Endodermal cell (in vitro differentiated cells): ENCODE measurements around the gene STRADB. TPM values are rescaled to one million over a fixed set of nuclear protein-coding genes. Genes with fewer than 3 reads are reported as not detected.

Experiments used
- DNase-seq: peaks from one replicate; pipeline ENCODE4 v3.0.0-alpha.2; 2017
- H3K27ac ChIP-seq: 2 replicates; pipeline ENCODE4 v1.5.1; 2013; ENCODE audit warnings: mild to moderate bottlenecking, low read depth, low read length, moderate library complexity
- H3K27me3 ChIP-seq: 2 replicates; pipeline ENCODE4 v1.6.1; 2013; ENCODE audit warnings: mild to moderate bottlenecking, low read length, moderate library complexity; ENCODE audit not compliant: insufficient read depth, control insufficient read depth, poor library complexity, severe bottlenecking
- H3K36me3 ChIP-seq: 2 replicates; pipeline ENCODE4 v1.7.0; 2013; ENCODE audit warnings: mild to moderate bottlenecking, low read length, moderate library complexity; ENCODE audit not compliant: control insufficient read depth, insufficient read depth
- H3K4me1 ChIP-seq: one replicate; pipeline ENCODE4 v1.7.0; 2013; ENCODE audit warnings: low read length; ENCODE audit not compliant: control insufficient read depth, insufficient read depth
- H3K4me3 ChIP-seq: 2 replicates; pipeline ENCODE4 v1.5.1; 2013; ENCODE audit warnings: mild to moderate bottlenecking, low read length, moderate library complexity
- H3K9ac ChIP-seq: 2 replicates; pipeline ENCODE4 v1.6.1; 2013; ENCODE audit warnings: mild to moderate bottlenecking, low read length, moderate library complexity; ENCODE audit not compliant: poor library complexity, severe bottlenecking; ENCODE audit errors: extremely low read depth
- H3K9me3 ChIP-seq: 2 replicates; pipeline ENCODE4 v1.6.1; 2013; ENCODE audit warnings: mild to moderate bottlenecking, low read length, moderate library complexity; ENCODE audit not compliant: control insufficient read depth
- H3K27ac Mint-ChIP-seq: 2 replicates; pipeline ENCODE4 v1.8.0; 2020; ENCODE audit warnings: mixed read lengths
- H3K27me3 Mint-ChIP-seq: 2 replicates; pipeline ENCODE4 v1.8.0; 2021; ENCODE audit warnings: mild to moderate bottlenecking, mixed read lengths; ENCODE audit not compliant: insufficient read depth
- H3K36me3 Mint-ChIP-seq: 2 replicates; pipeline ENCODE4 v1.8.0; 2020; ENCODE audit warnings: low read depth, mixed read lengths
- H3K4me1 Mint-ChIP-seq: 2 replicates; pipeline ENCODE4 v1.8.0; 2020; ENCODE audit warnings: mixed read lengths
- H3K4me3 Mint-ChIP-seq: 2 replicates; pipeline ENCODE4 v1.8.0; 2020; ENCODE audit warnings: mild to moderate bottlenecking, moderate library complexity, mixed read lengths
- H3K9me3 Mint-ChIP-seq: 2 replicates; pipeline ENCODE4 v1.8.0; 2020; ENCODE audit warnings: mild to moderate bottlenecking, mixed read lengths
- WGBS, 2 experiments: methylation state at CpG; one replicate each; pipeline versions ENCODE4 v1.1.5 to v1.1.7; 2013; ENCODE audit warnings: missing lambda C conversion rate in 2 of 2, mixed read lengths in 1 of 2; ENCODE audit not compliant: insufficient coverage in 1 of 2, insufficient read length in 1 of 2; 5-methylcytosine and 5-hydroxymethylcytosine counted together
- total RNA-seq, 2 donors: library from RNA; stranded (reverse); fragmentation: NEBNext Ultra II Directional in 1 of 2; extraction: Animal tissue kit (Norgen Biotek cat#: 25700) in 1 of 2; gene quantifications; 2 replicates in 1 of 2; 3 replicates in 1 of 2; pipeline ENCODE4 v1.2.1, GENCODE V29; 2021
- TF ChIP-seq, protein P1 (sequence below): fragments of 200-600 bp; sonication (generic); conservative IDR thresholded peaks from 2 replicates; pipeline ENCODE4 v1.5.0; 2021; ENCODE audit warnings: antibody characterized with exemption, mild to moderate bottlenecking

The STRADB gene
- total RNA-seq, 2 donors from 2014 or later: 39.7 to 50.1 TPM

GRCh38 chr2:201406077-201406662 is 45.4 kb upstream of the STRADB start:
- Mint-ChIP-seq H3K36me3 (no peaks in the 10 kb centered on the region), H3K27me3 (no peaks in the 10 kb centered on the region), H3K4me3 (no peak overlapping the region), H3K9me3 (no peaks in the 10 kb centered on the region), H3K4me1 (peaks cover 16% of the 10 kb centered on the region), H3K27ac (no peak overlapping the region)
- 79 to 100% methylated on average over 1 to 2 of the region's 3 CpGs for WGBS, 2 experiments
- H3K36me3 ChIP-seq: no peaks in the 10 kb centered on the region
- peaks cover 10% of the 10 kb centered on the region for H3K4me1 ChIP-seq
- DNase-seq: no peak
- TF ChIP-seq, protein P1, sequence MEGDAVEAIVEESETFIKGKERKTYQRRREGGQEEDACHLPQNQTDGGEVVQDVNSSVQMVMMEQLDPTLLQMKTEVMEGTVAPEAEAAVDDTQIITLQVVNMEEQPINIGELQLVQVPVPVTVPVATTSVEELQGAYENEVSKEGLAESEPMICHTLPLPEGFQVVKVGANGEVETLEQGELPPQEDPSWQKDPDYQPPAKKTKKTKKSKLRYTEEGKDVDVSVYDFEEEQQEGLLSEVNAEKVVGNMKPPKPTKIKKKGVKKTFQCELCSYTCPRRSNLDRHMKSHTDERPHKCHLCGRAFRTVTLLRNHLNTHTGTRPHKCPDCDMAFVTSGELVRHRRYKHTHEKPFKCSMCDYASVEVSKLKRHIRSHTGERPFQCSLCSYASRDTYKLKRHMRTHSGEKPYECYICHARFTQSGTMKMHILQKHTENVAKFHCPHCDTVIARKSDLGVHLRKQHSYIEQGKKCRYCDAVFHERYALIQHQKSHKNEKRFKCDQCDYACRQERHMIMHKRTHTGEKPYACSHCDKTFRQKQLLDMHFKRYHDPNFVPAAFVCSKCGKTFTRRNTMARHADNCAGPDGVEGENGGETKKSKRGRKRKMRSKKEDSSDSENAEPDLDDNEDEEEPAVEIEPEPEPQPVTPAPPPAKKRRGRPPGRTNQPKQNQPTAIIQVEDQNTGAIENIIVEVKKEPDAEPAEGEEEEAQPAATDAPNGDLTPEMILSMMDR: no peak
- no peak overlapping the region for H3K9ac ChIP-seq
- no peaks in the 10 kb centered on the region for H3K9me3 ChIP-seq
- H3K4me3 ChIP-seq: no peak overlapping the region
- no peaks in the 10 kb centered on the region for H3K27me3 ChIP-seq
- no peak overlapping the region for H3K27ac ChIP-seq

- no peak for DNase-seq
- 97 to 100% methylated on average over 2 of the region's 2 CpGs for WGBS, 2 experiments
- Histone ChIP-seq H3K27ac (no peak overlapping the region), H3K4me3 (no peak overlapping the region), H3K9me3 (no peaks in the 10 kb centered on the region), H3K9ac (no peak overlapping the region), H3K36me3 (no peaks in the 10 kb centered on the region), H3K4me1 (peaks cover 10% of the 10 kb centered on the region), H3K27me3 (no peaks in the 10 kb centered on the region)
- Mint-ChIP-seq H3K27me3 (no peaks in the 10 kb centered on the region), H3K4me3 (no peak overlapping the region), H3K36me3 (no peaks in the 10 kb centered on the region), H3K9me3 (no peaks in the 10 kb centered on the region), H3K4me1 (peaks cover 16% of the 10 kb centered on the region), H3K27ac (no peak overlapping the region)
- TF ChIP-seq, protein P1: no peak
These were observed 44.3 kb upstream of the STRADB start for GRCh38 chr2:201407265-201407664.

- no peaks in the 10 kb centered on the region for H3K9me3 Mint-ChIP-seq
- Histone ChIP-seq H3K9me3 (no peaks in the 10 kb centered on the region), H3K4me3 (no peak overlapping the region), H3K27ac (no peak overlapping the region), H3K27me3 (no peaks in the 10 kb centered on the region), H3K4me1 (peaks cover 5% of the 10 kb centered on the region), H3K36me3 (no peaks in the 10 kb centered on the region), H3K9ac (no peak overlapping the region)
- no peak overlapping the region for H3K27ac Mint-ChIP-seq
- TF ChIP-seq, protein P1: no peak
- WGBS, 2 experiments: 88% methylated on average over 1 of the region's 3 CpGs; no CpG with 5 or more reads in 1 of the 2 experiments
- H3K4me3 Mint-ChIP-seq: no peak overlapping the region
- no peaks in the 10 kb centered on the region for H3K36me3 Mint-ChIP-seq
- H3K4me1 Mint-ChIP-seq: peaks cover 14% of the 10 kb centered on the region
- DNase-seq: no peak
- no peaks in the 10 kb centered on the region for H3K27me3 Mint-ChIP-seq
These were observed 42.6 kb upstream of the STRADB start for GRCh38 chr2:201408931-201409330.
